Measurements from ENCODE around the gene IMPDH2. TPM values are rescaled to one million over a fixed set of nuclear protein-coding genes. Genes with fewer than 3 reads are reported as not detected.

The IMPDH2 gene
- total and polyA plus RNA-seq, 2 donors from 2014 or later = 99.9 to 132 TPM

DNA sequence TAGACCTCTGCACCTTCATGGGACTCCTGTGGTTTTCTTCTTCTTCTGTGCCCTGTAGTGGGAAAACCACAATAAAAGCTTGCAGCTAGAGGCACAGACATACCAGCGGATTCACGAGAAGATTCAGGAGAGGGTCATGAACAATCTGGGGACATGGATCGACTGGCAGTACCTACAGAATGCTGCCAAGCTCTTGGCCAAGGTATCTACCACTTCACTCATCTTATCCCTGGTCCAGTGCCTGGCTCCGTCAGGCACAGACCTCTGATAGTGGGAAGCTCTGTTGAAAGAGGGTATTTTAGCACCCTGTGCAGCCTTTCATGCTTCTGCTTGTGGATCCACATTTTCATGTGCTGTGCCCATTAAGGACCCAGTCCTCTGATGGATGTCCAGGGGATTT is 48.9 kb downstream of the IMPDH2 start:
- Histone ChIP-seq H3K27ac (ENCODE audit: low read depth in 2 of 2, low read length in 2 of 2) (no peak overlapping the region), H3K4me1 (ENCODE audit: control insufficient read depth in 2 of 3, insufficient read depth in 2 of 3, low read depth in 1 of 3, low read length in 3 of 3) (no peaks in the 10 kb centered on the region), H3K4me3 (ENCODE audit: low read length in 3 of 3) (no peak overlapping the region), H3K27me3 (ENCODE audit: control insufficient read depth, insufficient read depth, low read length) (no peaks in the 10 kb centered on the region), H3K9me3 (ENCODE audit: control insufficient read depth in 2 of 3, insufficient read depth in 1 of 3, low read length in 3 of 3) (no peaks in the 10 kb centered on the region), H3K36me3 (ENCODE audit: control insufficient read depth in 2 of 3, insufficient read depth in 3 of 3, low read length in 3 of 3) (peaks cover 13 to 65% (median 36%) of the 10 kb centered on the region in 3 donors), H3K9ac (ENCODE audit: low read length in 3 of 3) (no peak overlapping the region)
- TF ChIP-seq CTCF (IDR thresholded peaks at IDR 0.05; ENCODE audit: borderline replicate concordance, extremely low read depth, insufficient read depth) = no peak
- intact Hi-C loops (cut with DNase I) = no loop called here
- DNase-seq (no peak), FAIRE-seq (no peak)

DNA sequence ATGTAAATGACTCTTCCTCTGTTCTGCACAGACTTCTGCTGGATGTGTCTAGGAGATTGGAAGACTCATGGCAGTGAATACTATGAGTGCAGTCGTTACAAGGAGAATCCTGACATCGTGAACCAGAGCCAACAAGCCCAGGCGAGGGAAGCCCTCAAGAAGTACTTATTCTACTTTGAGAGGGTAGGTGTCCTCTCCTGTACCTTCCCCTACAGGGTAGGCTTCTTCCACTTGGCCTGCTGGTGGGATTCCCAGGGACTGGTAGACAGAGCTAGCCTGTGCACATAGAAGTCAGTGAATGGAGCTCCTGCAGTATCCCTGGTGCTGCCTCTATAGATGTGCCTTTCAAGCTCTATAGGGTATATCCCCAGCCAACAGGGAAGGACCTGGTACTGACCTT is 49.7 kb downstream of the IMPDH2 start:
- H3K4me1 ChIP-seq (ENCODE audit: control insufficient read depth in 2 of 3, insufficient read depth in 2 of 3, low read depth in 1 of 3, low read length in 3 of 3) = no peaks in the 10 kb centered on the region
- no peaks in the 10 kb centered on the region for H3K9me3 ChIP-seq (ENCODE audit: control insufficient read depth in 2 of 3, insufficient read depth in 1 of 3, low read length in 3 of 3)
- peaks cover 16 to 67% (median 39%) of the 10 kb centered on the region in 3 donors for H3K36me3 ChIP-seq (ENCODE audit: control insufficient read depth in 2 of 3, insufficient read depth in 3 of 3, low read length in 3 of 3)
- H3K4me3 ChIP-seq (ENCODE audit: low read length in 3 of 3) = no peak overlapping the region
- no peak overlapping the region for H3K9ac ChIP-seq (ENCODE audit: low read length in 3 of 3)
- no peaks in the 10 kb centered on the region for H3K27me3 ChIP-seq (ENCODE audit: control insufficient read depth, insufficient read depth, low read length)
- DNase-seq = no peak
- intact Hi-C loops (cut with DNase I) = no loop called here
- H3K27ac ChIP-seq (ENCODE audit: low read depth in 2 of 2, low read length in 2 of 2) = no peak overlapping the region
- FAIRE-seq = no peak
- no peak for TF ChIP-seq CTCF (IDR thresholded peaks at IDR 0.05; ENCODE audit: borderline replicate concordance, extremely low read depth, insufficient read depth)

Small RNA genes lying within 50 kb of the gene (microRNA-seq; reads per million reads assigned to microRNA genes)
- gene MIR191 (8,414 reads per million, percentile 94 among the genes with 10 or more reads in this experiment), gene MIR425 (1,112 reads per million, percentile 80 among the genes with 10 or more reads in this experiment)

Other genes with a start within 250 kb of the IMPDH2 start
- gene PRKAR2A, start 181.5 kb downstream of the IMPDH2 start, total RNA-seq = 49.9 TPM
- gene PRKAR2A, start 181.5 kb downstream of the IMPDH2 start, polyA plus RNA-seq (ENCODE audit: insufficient read depth, low read depth, low replicate concordance) = 10.4 TPM
- 9.9 TPM for gene SLC25A20, start 130.5 kb downstream of the IMPDH2 start, total RNA-seq
- 59.2 TPM for gene SLC25A20, start 130.5 kb downstream of the IMPDH2 start, polyA plus RNA-seq (ENCODE audit: insufficient read depth, low read depth, low replicate concordance)
- 75.7 TPM for gene ARIH2, start 110.6 kb downstream of the IMPDH2 start, total RNA-seq
- gene ARIH2, start 110.6 kb downstream of the IMPDH2 start, polyA plus RNA-seq (ENCODE audit: insufficient read depth, low read depth, low replicate concordance) = 30.4 TPM
- gene P4HTM, start 39.2 kb downstream of the IMPDH2 start, total RNA-seq = 63.7 TPM
- gene P4HTM, start 39.2 kb downstream of the IMPDH2 start, polyA plus RNA-seq (ENCODE audit: insufficient read depth, low read depth, low replicate concordance) = 72.6 TPM
- gene WDR6, start 22.0 kb downstream of the IMPDH2 start, total RNA-seq = 158 TPM
- 105 TPM for gene WDR6, start 22.0 kb downstream of the IMPDH2 start, polyA plus RNA-seq (ENCODE audit: insufficient read depth, low read depth, low replicate concordance)
- gene DALRD3, start 10.8 kb downstream of the IMPDH2 start, total RNA-seq = 46.8 TPM
- 41.6 TPM for gene DALRD3, start 10.8 kb downstream of the IMPDH2 start, polyA plus RNA-seq (ENCODE audit: insufficient read depth, low read depth, low replicate concordance)
- gene NDUFAF3, start 7.3 kb downstream of the IMPDH2 start, total RNA-seq = 106 TPM
- 190 TPM for gene NDUFAF3, start 7.3 kb downstream of the IMPDH2 start, polyA plus RNA-seq (ENCODE audit: insufficient read depth, low read depth, low replicate concordance)
- 92.1 TPM for gene QRICH1, start 64.7 kb upstream of the IMPDH2 start, total RNA-seq
- 23.0 TPM for gene QRICH1, start 64.7 kb upstream of the IMPDH2 start, polyA plus RNA-seq (ENCODE audit: insufficient read depth, low read depth, low replicate concordance)
- gene QARS1, start 75.4 kb upstream of the IMPDH2 start, total RNA-seq = 231 TPM
- gene QARS1, start 75.4 kb upstream of the IMPDH2 start, polyA plus RNA-seq (ENCODE audit: insufficient read depth, low read depth, low replicate concordance) = 209 TPM
- 67.2 TPM for gene USP19, start 91.4 kb upstream of the IMPDH2 start, total RNA-seq
- 29.3 TPM for gene USP19, start 91.4 kb upstream of the IMPDH2 start, polyA plus RNA-seq (ENCODE audit: insufficient read depth, low read depth, low replicate concordance)
- 444 TPM for gene LAMB2, start 103.7 kb upstream of the IMPDH2 start, total RNA-seq
- gene LAMB2, start 103.7 kb upstream of the IMPDH2 start, polyA plus RNA-seq (ENCODE audit: insufficient read depth, low read depth, low replicate concordance) = 460 TPM
- gene CCDC71, start 136.9 kb upstream of the IMPDH2 start, total RNA-seq = 27.6 TPM
- 21.0 TPM for gene CCDC71, start 136.9 kb upstream of the IMPDH2 start, polyA plus RNA-seq (ENCODE audit: insufficient read depth, low read depth, low replicate concordance)
- gene KLHDC8B, start 142.2 kb upstream of the IMPDH2 start, total RNA-seq = 23.4 TPM
- 36.5 TPM for gene KLHDC8B, start 142.2 kb upstream of the IMPDH2 start, polyA plus RNA-seq (ENCODE audit: insufficient read depth, low read depth, low replicate concordance)
- gene C3orf62, start 247.8 kb upstream of the IMPDH2 start, total RNA-seq = 4.7 TPM
- 7.0 TPM for gene C3orf62, start 247.8 kb upstream of the IMPDH2 start, polyA plus RNA-seq (ENCODE audit: insufficient read depth, low read depth, low replicate concordance)